GM18517 (cell line): ENCODE data around the gene MYO7A.

Experiments
- ATAC-seq: cut with Tn5 transposase; IDR thresholded peaks from one replicate; pipeline ENCODE4 v1.9.1; 2021; ENCODE audit warnings: mild to moderate bottlenecking, moderate library complexity; ENCODE audit not compliant: unreplicated experiment

MYO7A gene

DNA sequence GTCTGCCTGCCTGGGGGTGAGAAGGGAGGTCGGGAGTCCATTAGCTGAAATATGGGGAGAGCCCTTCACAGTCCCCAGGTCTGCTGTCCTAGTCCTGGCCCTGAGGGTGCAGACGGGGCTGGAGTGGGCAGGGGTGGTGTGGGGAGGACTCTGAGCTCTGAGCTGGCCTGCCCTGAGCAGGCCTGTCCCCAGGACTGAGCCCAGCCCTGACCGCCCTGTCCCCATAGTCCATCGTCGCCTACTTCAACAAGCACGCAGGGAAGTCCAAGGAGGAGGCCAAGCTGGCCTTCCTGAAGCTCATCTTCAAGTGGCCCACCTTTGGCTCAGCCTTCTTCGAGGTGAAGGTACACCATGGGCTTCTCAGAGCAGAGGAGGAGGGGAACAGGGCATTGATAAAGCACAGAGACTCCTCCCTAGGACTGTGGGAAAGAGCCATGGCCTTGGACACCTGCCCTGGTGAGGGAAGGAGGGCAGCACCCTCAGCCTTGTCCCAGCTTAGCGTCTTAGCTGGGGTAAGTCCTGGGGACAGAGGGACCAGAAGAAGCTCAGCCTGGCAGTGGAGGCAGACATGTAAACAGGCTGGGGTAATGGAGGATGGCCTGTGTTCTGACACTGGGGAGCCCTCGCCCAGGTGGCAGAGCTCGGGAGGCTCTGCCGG lies 83.7 kb downstream of the MYO7A start:
- no peak for ATAC-seq

DNA sequence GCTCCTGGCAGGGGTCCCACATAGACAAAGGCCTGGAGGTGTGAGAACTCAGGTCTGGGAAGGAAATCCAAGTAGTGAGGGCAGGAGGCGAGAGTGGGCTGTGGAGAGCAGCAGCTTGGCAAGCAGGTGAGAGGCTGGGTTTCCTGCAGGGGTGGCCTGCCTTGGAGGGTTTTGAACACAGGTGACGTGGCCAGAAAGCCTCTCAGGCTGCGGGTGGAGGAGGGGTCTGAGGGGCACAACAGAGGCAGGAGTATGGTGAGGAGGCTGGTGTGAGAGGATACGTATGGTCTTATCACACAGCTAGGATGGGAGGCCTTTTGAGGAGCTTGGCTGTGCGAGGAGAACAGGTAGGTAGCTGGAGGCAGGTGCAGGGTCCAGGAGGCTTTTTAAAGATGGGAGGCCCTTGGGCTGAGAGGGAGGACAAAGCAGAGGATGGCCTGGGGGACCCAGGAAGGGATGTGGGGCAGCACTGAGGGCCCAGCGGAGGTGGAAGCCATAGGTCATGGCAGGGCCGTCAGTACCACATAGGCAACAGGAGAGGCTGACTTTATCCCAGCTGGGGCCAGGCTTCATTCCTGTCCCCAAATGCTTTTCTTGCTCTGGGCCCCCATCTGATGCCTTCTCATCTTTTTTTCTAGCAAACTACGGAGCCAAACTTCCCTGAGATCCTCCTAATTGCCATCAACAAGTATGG lies 84.4 kb downstream of the MYO7A start:
- ATAC-seq: no peak

DNA sequence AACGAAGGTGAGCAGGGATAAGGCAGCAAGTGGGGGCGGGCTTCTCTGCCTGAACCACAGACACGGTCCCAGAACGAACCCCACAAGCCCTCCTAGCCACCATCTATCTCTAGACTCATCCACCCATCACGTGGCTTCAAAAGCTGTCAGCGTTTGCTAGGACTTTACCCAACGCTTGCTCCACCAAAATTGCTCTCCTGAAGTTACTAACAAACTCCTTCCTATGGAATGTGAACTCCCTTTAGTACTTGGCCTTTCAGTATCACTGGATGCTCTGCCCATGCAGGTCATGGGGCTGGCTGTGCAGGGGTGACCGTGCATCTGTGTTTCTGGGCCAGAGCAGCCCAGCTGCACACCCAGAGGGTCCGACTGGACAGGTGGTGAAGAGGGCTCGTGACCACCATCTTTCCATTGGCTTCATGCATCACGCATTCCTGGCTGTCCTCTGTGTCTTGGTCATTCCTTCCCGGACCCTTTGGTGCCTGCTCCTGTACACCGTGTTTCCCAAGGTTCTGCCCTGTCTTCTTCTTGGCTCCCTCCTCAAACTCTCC lies 85.1 kb downstream of the MYO7A start:
- ATAC-seq: no peak

GRCh38 chr11:77213589-77214428 lies 85.8 kb downstream of the MYO7A start:
- ATAC-seq: no peak

DNA sequence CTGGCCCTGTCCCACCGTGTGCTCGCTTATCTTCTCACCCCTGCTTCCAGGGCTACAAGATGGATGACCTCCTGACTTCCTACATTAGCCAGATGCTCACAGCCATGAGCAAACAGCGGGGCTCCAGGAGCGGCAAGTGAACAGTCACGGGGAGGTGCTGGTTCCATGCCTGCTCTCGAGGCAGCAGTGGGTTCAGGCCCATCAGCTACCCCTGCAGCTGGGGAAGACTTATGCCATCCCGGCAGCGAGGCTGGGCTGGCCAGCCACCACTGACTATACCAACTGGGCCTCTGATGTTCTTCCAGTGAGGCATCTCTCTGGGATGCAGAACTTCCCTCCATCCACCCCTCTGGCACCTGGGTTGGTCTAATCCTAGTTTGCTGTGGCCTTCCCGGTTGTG lies 86.5 kb downstream of the MYO7A start:
- ATAC-seq: no peak

DNA sequence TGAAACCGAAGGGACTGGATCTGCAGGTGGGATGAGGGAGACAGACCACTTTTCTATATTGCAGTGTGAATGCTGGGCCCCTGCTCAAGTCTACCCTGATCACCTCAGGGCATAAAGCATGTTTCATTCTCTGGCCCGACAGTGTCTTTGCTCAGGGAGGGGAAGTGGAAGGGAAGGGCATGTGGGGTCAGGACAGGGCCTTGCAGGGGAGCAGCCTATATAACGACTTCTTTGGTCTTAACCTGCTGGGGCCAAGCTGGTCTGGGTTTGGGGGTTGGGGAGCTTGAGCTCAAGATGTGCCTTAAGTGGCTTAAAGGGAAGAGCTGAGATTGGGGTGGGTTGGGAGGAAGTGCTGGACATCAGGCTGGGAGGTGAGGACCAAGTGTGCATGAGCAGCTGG lies 87.1 kb downstream of the MYO7A start:
- no peak for ATAC-seq

DNA sequence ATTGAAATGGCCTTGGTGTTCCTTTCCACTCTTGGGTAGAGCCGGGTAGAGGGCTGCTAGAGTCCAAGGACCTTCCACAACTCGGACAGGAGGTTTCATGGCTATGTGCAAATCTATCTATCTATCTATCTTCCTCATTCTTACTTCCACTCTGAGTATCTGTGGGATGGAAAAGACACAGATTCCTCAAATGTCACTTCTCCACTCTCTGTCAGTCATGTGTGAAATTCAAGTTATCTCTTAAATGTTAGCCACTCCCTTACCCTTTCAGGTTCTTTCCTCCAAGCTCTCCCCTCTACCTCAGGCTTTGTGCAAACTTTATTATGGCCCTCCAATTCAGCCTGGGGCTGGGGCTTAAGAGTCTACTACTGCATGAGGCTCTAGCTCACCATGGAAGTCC lies 89.1 kb downstream of the MYO7A start:
- ATAC-seq: no peak

DNA sequence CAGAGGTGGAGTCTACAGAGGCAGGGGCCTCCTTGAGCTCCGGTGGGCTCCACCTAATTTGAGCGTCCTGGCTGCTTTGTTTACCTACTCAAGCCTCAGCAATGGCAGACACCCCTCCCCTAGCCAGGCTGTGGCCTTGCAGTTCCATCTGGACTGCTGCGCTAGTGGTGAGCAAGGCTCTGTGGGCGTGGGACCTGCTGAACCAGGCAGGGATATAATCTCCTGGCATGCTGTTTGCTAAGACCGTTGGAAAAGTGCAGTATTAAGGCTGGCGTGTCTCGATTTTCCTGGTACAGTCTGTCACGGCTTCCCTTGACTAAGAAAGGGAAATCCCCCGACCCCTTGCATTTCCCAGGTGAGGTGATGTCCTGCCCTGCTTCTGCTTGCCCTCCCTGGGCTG lies 95.8 kb downstream of the MYO7A start:
- ATAC-seq: no peak

- ATAC-seq: no peak
These were observed 103.0 kb downstream of the MYO7A start for GRCh38 chr11:77230878-77231605.

GRCh38 chr11:77231800-77232199 lies 103.8 kb downstream of the MYO7A start:
- no peak for ATAC-seq

GRCh38 chr11:77232242-77232641 lies 104.2 kb downstream of the MYO7A start:
- no peak for ATAC-seq

DNA sequence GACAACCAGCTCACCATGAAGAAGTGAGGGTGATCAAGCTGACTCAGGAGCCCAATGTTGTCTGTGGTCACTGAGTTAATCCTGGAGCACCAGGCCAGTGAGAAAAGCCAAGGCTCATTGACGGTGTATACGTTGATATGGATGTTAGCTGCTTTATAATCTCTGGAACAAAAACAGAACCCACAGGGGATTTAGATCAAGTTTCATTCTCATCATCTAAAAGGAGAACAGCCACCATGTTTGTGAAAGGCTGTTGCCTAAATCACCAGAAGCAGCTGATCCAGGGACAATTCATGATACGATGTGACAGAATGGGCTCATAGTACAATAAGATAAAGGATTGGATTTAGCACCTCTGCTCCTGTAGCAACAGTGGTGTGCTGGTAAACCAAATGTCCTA lies 105.0 kb downstream of the MYO7A start:
- no peak for ATAC-seq

- no peak for ATAC-seq
These were observed 108.9 kb downstream of the MYO7A start for GRCh38 chr11:77236901-77237300.

GRCh38 chr11:77244277-77245027 lies 116.4 kb downstream of the MYO7A start:
- ATAC-seq: no peak

DNA sequence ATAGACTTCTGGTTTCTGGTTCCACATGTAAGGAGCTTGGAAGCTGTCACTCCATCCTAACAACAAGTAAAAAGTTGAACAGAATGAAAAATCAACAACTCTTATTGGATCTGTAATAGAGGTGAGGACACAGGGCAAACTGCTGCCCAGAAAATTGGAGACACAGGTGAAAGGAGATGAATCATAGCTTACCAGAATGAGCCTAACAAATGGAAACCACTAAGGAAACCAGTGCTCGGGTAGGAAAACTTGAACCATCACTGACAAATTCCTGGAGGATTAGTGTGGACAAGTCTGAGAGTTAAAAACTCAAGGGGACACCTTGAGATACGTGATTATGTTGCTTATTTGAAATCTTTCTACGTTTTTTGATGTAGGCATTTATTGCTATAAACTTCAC lies 121.4 kb downstream of the MYO7A start:
- ATAC-seq: no peak

DNA sequence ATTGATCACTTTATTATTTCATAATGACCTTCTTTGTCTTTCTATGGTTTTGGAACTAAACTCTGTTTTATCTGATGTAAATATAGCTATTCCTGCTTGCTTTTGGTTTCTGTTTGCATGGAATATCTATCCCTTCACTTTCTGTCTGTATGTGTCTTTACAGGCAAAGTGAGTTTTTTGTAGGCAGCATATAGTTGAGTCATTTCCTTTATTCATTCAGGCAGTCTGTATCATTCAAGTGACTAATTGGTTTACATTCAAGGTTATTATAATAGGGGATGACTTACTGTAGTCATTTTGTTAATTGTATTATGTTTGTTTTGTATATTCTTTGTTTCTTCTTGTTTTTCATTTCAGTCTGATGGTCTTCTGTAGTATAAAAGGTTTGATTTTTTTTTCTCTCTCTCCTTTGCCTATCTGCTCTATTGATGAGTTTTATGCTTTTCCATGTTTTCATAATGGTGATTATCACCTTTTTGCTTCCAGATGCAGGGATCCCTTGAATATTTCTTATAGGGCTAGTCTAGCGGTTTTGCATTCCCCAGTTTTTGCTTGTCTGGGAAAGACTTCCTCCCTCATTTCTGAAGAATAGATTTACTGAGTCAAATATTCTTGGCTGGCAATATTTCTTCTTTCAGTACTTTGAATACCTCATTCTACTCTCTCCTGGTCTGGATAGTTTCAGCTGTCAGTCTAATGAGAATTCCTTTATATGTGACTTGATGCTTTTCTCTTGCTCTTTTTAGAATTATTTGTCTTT lies 123.0 kb downstream of the MYO7A start:
- no peak for ATAC-seq

DNA sequence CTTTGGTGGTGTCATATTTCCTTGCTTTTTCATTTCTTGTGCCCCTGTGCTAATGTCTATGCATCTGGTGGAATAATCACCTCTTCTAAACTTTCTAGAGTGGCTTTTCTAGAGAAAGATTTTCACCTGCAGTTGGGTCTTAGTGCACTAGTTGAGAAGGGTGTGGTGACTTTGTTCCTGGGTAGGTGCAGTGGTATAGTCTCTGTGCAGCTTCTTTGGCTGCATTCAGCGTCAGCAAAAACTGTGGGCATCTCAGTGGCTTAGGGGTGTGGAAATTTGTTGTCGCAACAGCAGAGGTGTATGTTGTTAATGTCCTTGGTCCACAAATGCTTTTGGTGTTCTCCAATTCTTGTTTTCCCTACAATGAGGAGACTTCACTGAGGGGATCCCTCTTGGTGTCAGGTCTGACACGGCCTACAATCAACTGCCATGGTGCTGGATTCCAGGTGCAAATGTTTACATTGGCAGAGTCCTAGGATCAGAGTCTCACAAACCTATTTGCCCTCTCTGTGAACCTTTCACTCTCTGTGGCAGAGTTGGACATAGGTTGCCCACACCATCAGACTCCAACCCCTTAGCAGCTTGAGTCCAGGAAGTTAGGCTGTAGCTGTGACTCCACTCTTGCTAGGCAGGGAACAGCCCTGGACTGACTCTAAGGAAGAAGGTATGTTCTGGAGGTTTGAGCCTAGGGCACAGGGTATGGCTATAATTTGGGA lies 124.7 kb downstream of the MYO7A start:
- ATAC-seq: no peak

GRCh38 chr11:77253690-77254089 lies 125.6 kb downstream of the MYO7A start:
- no peak for ATAC-seq

DNA sequence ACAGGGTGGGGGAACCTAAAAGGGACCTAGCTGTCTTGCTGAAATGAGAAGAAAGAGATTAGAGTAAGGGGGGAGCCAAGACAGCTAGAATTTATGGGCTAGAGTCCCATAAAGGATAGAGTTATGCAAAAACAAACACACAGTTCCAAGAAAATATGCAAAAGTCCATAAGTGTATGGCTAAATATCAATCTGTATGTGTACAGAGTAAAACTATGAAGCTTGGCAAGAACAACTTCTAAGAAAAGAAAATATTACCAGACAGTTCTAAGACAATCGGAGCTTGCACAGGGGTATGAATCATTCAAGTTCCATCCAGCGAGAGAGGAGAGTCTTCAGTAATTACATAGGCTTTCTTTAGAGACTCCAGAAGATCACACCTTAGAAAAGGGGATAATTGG lies 131.6 kb downstream of the MYO7A start:
- no peak for ATAC-seq
